ENCODE data around the gene SUCLG1.

The SUCLG1 gene

DNA sequence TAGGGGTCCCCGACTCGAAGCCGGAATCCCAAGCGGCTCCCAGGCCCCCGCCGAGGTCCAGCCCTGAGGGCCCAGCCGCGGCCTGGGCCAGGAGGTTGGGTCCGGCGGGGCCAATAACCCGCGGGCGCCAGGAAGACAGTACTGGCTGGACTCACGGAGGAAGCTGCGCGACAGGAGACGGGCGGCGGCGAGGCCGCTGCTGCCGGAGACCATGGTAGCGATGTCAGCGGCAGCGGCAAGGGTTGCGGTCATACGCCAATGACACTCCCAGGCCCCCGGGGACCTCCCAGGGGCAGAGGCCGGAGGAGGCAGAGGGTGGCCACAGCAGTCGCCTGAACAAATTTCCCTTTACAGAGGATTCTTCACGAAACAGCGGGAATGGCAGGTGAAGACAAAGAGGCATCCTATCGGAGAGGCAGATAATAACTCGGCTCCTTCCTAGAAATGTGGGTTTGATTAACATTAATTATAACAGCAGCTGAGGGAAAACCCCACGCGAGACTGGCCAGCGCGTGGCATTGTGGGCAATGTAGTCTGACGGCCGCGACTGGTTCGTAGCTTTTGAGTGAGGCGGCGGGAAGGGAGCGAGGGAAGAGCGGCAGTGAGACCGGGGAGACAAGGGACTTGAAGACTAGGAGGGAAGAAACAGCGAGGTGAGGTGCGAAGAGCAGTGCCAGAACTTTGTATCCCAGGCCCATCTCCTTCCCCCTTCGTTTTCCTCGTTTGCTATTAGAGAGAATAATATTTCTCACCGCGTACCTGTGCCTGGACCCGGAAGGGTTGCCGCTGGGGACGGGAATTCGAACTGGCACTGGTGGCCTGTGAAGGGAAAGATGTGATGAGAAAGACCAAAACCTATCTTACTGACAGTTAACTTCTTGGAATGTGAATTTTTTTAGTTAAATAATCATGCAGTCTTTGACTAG lies at the start of gene SUCLG1:
Gene SUCLG1, minus strand, starts transcription at position 263 of the 926 bp plus-strand sequence. Its CDS starts 11 bp downstream, at position 252.
- H3K27ac ChIP-seq, result peak within 1 kb of the TSS; percentile 57
- DNase-seq (ENCODE audit: low read depth, low spot score), result no peak

DNA sequence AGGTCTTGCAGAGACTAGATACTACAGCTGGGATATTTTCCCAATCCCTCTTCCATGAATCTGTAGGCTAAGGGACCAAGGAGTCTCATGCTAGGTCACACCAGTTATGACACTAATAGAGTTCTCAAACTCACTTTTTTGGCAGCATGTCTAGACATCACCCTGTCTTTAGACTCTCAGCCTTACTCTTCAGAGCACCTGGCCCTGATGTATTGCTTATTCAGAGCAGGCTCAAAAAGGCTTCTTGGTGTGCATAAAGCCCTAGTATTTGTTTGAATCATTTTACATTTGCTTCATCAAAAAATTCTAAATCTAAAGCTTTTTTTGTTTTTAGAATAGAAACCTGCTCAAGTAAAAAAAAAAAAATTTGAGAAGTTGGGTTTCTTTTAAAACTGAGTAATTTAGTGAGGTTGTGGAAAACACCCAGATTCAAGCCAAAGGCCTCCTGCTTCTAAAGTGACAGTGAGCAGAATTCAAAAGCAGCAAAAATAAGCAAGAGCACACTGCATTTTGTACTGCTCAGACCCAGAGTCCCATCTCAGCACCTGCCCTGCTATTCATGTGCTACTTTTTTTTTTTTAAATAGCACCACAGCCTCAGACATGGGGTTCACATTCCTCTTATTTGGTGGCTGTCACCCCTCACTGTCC lies 39.2 kb upstream of the SUCLG1 start:
- H3K27ac ChIP-seq, result no peak overlapping the region
- no peak for DNase-seq (ENCODE audit: low read depth, low spot score)

DNA sequence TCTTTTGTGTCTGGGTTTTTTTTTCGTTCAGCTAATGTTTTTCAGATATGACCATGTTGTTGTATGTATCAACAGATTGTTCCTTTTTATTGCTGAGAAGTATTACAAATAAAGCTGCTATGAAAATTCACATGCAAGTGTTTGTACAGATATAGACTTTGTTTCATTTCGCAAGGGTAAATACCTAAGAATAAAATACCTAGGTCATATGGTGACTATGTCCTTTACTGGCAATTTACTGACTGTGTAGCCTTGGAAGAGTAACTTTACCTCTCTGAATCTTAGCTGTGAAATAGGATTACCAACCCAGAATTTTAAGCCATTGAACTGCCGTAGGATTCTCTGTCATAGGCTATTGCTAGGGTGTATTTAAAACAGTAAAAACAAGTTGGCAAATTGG lies 38.2 kb upstream of the SUCLG1 start:
- no peak overlapping the region for H3K27ac ChIP-seq
- no peak for DNase-seq (ENCODE audit: low read depth, low spot score)

DNA sequence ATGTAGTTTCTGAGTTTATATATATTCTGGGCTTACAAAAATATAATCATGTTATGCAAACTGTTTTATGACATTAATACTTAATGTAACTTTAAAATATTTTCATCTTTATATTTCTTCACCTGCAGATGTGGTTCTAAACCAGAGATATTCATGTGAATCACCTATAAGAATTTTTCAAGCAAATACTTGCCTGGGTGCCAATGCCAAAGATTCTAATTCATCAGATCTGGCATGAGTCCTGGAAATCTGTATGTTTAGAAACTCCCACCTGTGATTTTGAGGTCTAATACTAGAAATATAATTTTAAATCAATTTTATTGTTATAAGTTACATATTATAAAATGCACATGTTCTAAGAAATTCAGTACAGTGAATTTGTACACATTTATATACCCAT lies 37.3 kb upstream of the SUCLG1 start:
- H3K27ac ChIP-seq, result no peak overlapping the region
- DNase-seq (ENCODE audit: low read depth, low spot score), result no peak

DNA sequence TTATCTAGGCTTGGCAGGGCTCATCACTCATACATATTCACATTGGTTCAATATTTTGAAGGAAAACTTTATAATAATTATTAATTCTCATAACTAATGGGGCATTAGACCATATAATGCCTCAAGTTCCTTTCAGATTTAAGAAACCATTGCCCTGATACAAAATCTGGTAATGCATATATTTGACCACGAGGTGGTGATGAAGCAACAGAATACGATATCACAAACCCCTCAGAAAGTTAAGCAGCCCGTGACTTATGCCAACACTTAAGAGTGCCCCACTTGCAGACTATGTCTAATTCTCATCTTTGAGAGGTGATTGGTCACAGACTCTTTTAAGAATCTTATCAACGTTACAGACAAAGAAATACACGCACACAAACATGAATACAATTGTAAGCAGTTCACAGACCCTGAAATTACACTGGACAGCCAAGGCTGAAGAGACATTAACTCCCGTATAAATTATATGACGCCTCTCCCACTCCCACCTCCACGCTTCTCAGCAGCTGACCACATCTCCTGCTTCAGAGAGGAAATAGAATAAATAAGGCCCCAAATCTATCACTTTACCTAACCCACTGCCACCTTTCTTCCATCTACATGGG lies 36.6 kb upstream of the SUCLG1 start:
- no peak overlapping the region for H3K27ac ChIP-seq
- no peak for DNase-seq (ENCODE audit: low read depth, low spot score)

DNA sequence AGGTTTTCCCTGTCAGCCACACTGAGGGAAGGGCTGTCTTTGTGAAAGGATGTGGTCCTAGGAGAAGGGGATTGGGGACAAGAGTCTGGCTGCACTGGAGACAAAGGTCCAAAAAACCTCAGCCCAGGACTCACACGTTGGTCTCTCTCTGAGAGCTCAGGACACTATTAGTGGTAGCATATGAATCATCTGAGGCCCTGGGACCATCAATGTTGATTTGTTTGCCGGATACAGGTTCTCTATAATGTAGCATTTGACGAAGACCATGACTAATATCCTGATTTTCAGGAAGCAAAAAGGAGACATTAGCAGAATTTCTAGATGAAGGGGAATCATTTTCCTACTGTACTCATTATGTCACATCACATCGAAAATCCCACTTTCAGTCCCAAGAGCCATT lies 35.0 kb upstream of the SUCLG1 start:
- DNase-seq (ENCODE audit: low read depth, low spot score), result no peak
- H3K27ac ChIP-seq, result peak overlapping the region; percentile 29

DNA sequence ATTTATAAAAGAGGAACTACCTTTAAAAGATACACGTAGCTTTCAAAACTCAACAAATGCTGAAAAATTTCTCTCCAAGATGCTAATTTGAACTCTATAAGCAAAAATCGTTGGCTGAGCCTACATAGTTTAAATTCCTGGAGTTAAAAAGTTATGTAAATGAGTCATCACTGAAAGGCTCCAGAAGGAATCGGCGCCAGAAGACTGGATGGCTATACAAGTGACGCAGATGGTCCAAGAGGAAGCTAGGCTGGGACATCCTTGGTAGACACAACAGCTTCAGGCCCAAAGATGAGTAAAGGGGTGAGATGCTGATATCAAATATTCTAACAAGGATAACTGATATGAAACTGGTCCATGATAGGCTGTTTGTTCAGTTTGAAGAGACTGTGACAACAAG lies 34.4 kb upstream of the SUCLG1 start:
- no peak for DNase-seq (ENCODE audit: low read depth, low spot score)
- no peak overlapping the region for H3K27ac ChIP-seq

DNA sequence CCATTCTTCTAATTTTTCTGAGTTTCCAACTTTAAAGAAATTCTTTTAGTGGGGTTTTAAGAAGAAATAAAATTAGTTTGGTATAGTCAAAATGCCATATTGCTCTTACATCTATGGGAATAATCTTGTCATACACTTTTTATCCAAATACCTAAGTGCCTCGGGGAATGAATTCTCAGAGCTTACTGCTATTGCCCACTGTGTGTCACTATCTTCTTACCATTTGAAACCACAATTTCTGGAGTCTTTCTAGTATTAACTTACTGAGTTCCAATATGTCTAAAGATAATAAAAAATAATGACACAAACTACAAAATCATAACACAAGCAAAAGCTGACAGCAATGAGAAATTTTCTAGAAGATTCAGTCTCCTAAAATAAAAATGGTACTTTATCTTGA lies 33.5 kb upstream of the SUCLG1 start:
- no peak for DNase-seq (ENCODE audit: low read depth, low spot score)

DNA sequence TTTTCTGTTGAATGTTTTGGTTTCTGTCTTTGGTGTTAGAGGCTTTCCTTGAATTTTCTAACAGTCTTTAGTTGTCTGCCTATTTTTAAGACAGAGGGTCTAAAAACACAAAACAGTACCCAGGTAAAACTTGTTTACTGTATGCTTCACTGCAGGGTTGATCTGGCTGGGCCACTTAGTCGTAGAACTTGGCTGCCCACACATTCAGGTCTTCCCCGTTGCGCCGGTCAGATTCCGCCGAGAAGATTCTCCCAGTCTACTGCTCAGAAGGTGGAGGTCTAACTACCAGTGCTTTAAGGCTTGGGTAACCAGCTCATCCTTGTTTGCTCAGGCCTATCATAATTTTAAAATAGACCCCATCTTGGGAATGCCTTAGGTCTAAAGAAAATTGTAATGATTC lies 32.7 kb upstream of the SUCLG1 start:
- H3K27ac ChIP-seq, result no peak overlapping the region
- DNase-seq (ENCODE audit: low read depth, low spot score), result no peak

More for the DNA sequence above, 33.5 kb upstream of the SUCLG1 start:
- no peak overlapping the region for H3K27ac ChIP-seq

DNA sequence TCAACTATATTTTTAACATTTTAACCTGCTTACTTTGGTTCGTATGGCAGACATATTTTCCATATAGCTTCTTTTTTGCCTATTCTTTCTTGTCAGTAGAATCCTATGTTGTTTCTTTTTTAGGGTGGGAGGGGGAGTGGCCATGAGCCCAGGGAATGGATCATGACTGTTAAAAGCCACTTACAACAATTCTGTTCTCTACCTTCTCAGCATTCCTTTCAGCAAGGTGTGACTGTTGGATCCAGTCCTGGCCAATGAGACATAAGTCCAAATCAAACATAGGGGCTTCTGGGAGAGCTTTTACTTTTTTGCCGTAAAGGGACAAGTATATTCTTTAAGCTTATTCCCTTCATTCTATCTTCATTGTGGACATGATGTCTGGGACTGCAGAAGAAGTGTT lies 32.2 kb upstream of the SUCLG1 start:
- H3K27ac ChIP-seq, result no peak overlapping the region

DNA sequence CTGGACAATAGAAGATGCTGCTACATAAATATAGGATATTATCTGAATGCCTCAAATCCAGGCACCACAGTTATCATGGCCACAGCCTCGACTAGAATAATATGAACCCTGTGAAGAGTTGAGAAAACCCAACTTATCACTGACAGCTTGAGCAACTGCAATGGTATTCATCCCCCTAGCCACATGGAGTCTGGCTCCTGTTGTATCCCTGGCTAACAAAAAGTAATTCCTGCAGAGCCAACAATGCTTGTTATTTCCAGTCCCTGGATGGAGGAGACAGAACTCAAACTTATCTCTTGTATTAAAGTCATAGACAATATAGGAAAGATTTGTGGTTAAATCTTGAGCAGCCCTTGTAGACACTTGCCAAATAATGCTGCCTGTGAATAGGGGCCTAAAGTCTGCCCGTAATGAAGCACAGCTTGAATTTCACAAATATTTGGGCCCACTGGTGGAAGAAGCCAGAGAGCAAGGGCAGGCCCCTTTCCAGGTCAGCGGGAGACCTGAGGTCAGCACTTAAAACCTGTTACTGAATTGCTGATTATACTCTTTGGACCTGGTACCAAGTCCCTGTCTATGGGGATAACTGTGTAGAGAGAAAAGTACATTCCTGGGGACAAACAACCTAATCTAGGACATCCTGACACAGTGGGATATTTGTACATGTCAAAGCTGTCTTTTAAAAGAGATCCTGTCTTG lies 28.4 kb upstream of the SUCLG1 start:
- DNase-seq (ENCODE audit: low read depth, low spot score), result no peak
- no peak overlapping the region for H3K27ac ChIP-seq

More for the DNA sequence above, 32.2 kb upstream of the SUCLG1 start:
- no peak for DNase-seq (ENCODE audit: low read depth, low spot score)

DNA sequence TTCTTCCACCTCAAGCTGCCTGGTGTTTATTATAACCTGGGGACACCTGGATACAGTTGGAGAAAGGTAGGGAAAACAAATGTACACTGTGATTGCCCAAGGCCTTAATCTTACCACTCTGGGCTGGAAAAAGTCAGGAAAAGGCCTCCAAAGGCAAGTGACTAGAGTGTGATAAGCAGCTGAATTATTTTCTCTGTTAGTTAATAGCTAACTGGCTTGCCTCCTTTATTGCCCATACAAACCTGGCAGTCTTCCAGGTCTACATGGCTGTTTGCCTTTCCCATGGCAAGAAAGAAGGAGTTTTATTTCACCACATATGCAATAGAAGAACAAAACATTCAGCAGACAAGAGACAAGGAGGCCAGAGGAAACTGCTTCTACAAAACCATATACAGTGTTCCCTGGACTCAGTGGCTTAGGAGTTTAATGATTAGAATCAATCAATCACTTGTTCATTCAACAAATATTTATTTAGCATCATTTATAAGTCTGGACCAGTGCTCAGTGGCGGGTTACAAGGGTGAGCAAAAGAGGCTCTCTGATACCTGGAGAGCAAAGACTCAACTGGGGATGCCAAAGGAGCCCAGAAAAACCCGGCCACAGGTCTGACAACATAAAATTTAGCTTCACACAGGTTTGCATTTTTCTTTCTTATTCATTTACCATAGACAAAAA lies 27.5 kb upstream of the SUCLG1 start:
- H3K27ac ChIP-seq, result no peak overlapping the region
- no peak for DNase-seq (ENCODE audit: low read depth, low spot score)

DNA sequence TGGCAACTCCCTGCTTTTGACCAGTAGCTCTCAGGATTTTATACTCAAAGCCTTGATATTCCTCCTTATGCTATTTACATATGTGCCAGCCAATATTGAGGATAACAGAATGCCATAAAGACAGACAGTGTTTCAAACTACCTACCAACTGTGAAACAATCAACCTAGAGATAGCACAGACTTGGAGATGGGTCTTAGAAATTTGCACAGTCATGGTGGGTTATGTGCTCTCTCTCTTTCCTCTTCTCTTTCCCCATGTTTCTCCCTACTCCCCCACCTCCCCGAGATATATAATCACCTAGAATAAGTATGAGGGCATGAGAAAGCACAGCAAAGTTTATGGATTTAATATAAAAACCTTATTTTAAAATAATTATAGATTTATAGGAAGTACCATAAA lies 24.2 kb upstream of the SUCLG1 start:
- no peak for DNase-seq (ENCODE audit: low read depth, low spot score)
- H3K27ac ChIP-seq, result no peak overlapping the region

DNA sequence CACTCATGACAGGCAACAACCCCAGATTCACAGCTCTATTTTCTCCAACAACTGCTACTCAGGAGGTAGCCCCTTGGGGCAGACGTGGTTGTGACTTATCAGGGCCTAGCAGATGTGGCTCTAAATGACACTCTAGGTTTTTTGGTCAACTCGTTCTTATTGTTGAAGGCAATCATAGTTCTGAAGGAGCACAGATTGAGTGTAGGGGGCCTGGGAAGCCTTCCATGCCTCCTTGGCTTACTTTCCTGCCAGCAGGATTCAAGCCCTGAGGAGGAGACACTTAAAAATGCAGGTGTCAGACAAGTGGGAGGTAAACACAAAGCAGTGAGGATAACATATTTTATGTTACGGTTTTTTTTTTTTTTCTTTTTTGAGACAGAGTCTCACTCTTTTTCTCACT lies 23.5 kb upstream of the SUCLG1 start:
- no peak for DNase-seq (ENCODE audit: low read depth, low spot score)
- H3K27ac ChIP-seq, result no peak overlapping the region

DNA sequence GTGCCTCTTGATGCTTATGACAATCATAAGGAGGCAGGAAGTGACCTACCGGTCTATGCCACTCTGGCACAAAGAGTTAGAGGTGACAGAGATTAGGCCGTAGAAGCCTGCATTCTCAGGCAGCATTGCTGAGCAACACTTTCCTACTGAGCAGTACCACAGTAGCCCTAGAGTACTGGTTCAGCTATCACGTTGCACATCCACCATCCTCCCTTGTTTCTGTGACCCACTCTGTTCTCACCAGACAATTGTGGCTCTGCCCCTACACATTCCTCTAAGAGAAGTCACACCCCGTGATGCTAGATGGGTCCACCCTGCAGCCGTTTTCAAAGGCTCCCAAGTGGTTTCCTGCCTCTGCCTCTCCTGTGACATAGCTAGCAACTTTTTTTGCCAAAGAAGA lies 22.6 kb upstream of the SUCLG1 start:
- H3K27ac ChIP-seq, result no peak overlapping the region

DNA sequence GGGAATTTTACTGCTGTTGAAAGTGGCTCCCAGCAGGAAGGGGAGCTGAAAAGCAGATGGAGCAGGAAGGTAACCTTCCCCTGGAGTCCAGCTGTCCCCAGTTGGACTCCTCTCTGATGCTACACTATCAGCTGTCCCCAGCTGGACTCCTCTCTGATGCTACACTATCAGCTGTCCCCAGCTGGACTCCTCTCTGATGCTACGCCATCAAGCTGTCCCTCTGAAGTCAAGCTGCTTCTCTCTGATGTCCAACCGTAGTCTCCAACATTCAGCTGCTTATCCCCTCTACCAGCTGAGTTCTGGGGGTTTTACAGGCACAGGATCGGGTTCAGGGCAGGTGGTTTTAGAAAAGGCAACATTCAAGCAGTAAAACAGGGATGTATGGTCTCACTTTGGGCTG lies 19.8 kb upstream of the SUCLG1 start:
- no peak overlapping the region for H3K27ac ChIP-seq
- DNase-seq (ENCODE audit: low read depth, low spot score), result no peak

More for the DNA sequence above, 22.6 kb upstream of the SUCLG1 start:
- DNase-seq (ENCODE audit: low read depth, low spot score), result no peak

DNA sequence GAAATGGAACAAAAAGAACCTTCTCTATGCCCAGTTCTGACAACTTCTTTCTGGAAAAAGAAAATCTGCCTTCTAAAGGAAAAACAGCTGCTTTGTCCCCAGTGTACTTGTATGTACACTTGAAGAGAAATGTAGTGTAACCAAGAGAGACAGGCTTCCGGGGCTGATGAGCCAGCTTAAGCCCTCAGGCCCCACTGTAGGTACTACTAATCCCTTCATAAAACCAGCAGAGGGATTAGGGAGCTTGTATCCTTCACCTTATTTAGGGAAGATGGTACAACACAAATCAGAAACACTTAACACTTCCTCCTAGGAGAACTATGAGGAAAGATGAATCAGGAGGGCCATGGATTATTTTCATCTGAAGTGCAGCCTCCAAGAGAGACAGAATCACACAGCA lies 18.8 kb upstream of the SUCLG1 start:
- no peak for DNase-seq (ENCODE audit: low read depth, low spot score)
- H3K27ac ChIP-seq, result no peak overlapping the region

DNA sequence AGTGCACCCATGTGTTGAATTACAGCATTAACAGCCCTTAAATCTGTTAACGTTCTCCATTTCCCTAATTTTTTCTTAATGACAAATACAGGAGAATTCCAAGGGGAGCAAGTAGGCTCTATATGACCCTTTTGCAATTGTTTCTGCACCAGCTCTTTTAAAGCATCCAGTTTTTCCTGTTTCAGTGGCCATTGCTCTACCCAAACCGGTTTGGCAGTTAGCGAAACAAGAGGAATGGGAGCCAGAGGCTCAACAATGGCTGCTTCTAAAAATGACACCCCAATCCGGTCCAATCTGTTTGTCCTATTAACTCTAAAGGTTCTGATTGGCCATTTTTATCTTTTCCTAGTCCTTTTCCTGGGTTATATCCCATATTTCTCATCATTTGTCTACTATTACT lies 15.1 kb upstream of the SUCLG1 start:
- no peak for DNase-seq (ENCODE audit: low read depth, low spot score)
- no peak overlapping the region for H3K27ac ChIP-seq

DNA sequence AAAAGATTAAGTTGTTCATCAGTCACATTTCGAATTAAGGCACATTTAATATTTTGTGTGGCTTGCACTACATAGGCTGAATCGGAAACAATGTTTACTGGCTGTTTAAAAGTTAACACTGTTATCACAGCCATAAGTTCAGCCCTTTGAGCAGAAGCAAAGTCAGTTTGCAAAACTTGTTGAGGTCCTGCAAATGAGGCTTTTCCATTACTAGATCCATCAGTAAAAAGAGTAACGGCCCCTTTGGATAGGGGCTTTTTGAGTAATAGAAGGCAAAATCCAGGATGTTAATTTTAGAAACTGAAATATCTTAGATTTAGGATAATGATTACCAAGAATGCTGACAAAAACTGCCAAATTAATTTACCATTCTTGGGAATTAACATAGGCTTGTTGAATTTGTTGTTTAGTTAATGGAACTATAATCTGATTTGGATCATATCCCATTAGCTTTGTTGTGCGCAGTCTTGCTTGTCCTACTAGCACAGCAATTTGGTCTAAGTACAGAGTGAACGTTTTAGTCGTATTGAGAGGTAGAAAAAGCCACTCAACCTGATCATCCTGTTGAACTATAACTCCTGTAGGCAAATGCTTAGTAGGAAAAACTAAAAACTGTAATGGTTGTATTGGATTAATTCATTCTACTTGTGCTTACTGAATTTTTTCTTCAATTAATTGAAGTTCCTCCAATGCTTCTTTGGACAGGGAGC lies 13.9 kb upstream of the SUCLG1 start:
- no peak for DNase-seq (ENCODE audit: low read depth, low spot score)

More for the DNA sequence above, 13.9 kb upstream of the SUCLG1 start:
- no peak overlapping the region for H3K27ac ChIP-seq

Measured in epithelial cell of prostate (primary cell).